H1 (cell line): ENCODE measurements around the gene DDX47. TPM values are rescaled to one million over a fixed set of nuclear protein-coding genes. Genes with fewer than 3 reads are reported as not detected.

Experiments used
- CTCF ChIA-PET: fragments of 300-600 bp; sonication (Branson Sonifier 250); formaldehyde crosslinking; loops from one replicate; lab custom pipeline; 2021; ENCODE audit not compliant: partially characterized antibody; lab: Charles Lee
- POLR2A ChIA-PET: fragments of 300-600 bp; sonication (Branson Sonifier 250); formaldehyde crosslinking; loops from one replicate; lab custom pipeline; 2021; ENCODE audit warnings: inconsistent platforms; ENCODE audit not compliant: partially characterized antibody; lab: Charles Lee
- DNase-seq, 2 experiments: peaks; one replicate each; pipeline versions ENCODE4 v3.0.0 to v3.0.0-alpha.2; 2010 to 2022; ENCODE audit warnings: low spot score in 2 of 2, low read depth in 1 of 2, mixed read lengths in 1 of 2
- FAIRE-seq: peaks from 2 replicates; lab custom pipeline; 2011; peaks lifted over from hg19 to GRCh38; lab: Jason Lieb, UNC
- H2AFZ ChIP-seq: 2 replicates; pipeline ENCODE4 v1.8.1; 2012; ENCODE audit warnings: low read length, inconsistent platforms
- H2AK5ac ChIP-seq: 2 replicates; pipeline ENCODE4 v1.6.1; 2013; ENCODE audit warnings: low read depth, low read length
- H2BK120ac ChIP-seq: replicated peaks from 2 replicates; pipeline ENCODE3; 2013; ENCODE audit warnings: low read depth, low read length, inconsistent platforms
- H2BK12ac ChIP-seq: 2 replicates; pipeline ENCODE4 v1.6.1; 2013; ENCODE audit warnings: low read depth, low read length
- H2BK15ac ChIP-seq: 2 replicates; pipeline ENCODE4 v1.6.1; 2013; ENCODE audit warnings: low read length
- H2BK20ac ChIP-seq: 2 replicates; pipeline ENCODE4 v1.6.1; 2013; ENCODE audit warnings: low read length
- H2BK5ac ChIP-seq: 2 replicates; pipeline ENCODE4 v1.6.1; 2013; ENCODE audit warnings: low read depth, low read length
- H3K14ac ChIP-seq: 2 replicates; pipeline ENCODE4 v1.6.1; 2013; ENCODE audit warnings: inconsistent platforms; ENCODE audit not compliant: insufficient read length
- H3K18ac ChIP-seq: 2 replicates; pipeline ENCODE4 v1.6.1; 2013; ENCODE audit warnings: low read length; ENCODE audit errors: extremely low read depth
- H3K23ac ChIP-seq: 2 replicates; pipeline ENCODE4 v1.6.1; 2013; ENCODE audit warnings: inconsistent platforms; ENCODE audit not compliant: insufficient read length
- H3K23me2 ChIP-seq: 2 replicates; pipeline ENCODE4 v1.6.1; 2013; ENCODE audit warnings: low read depth, low read length
- H3K27ac ChIP-seq: 2 replicates; pipeline ENCODE4 v1.6.1; 2011; ENCODE audit warnings: low read depth, low read length, inconsistent platforms
- H3K27me3 ChIP-seq, 4 experiments: replicated peaks in 1 of 4; 1 replicate in 1 of 4; 2 replicates in 3 of 4; pipeline versions ENCODE4 v1.6.1 to v1.8.1; 2011 to 2013; ENCODE audit warnings: low read length in 3 of 4, mild to moderate bottlenecking in 3 of 4, inconsistent platforms in 2 of 4, mixed read lengths in 2 of 4, moderate library complexity in 1 of 4; ENCODE audit not compliant: control insufficient read depth in 3 of 4, insufficient read depth in 3 of 4; ENCODE audit errors: extremely low read depth in 1 of 4
- H3K36me3 ChIP-seq, 4 experiments: 2 replicates each; pipeline versions ENCODE4 v1.6.1 to v1.8.1; 2011 to 2013; ENCODE audit warnings: mild to moderate bottlenecking in 4 of 4, low read length in 3 of 4, moderate library complexity in 2 of 4, control low read depth in 1 of 4, inconsistent platforms in 1 of 4; ENCODE audit not compliant: insufficient read depth in 4 of 4, control insufficient read depth in 2 of 4
- H3K4ac ChIP-seq: replicated peaks from 2 replicates; pipeline ENCODE3; 2013; ENCODE audit warnings: low read length, low read depth, mixed read lengths, inconsistent platforms; ENCODE audit not compliant: insufficient read length
- H3K4me1 ChIP-seq, 4 experiments: replicated peaks in 1 of 4; 1 replicate in 1 of 4; 2 replicates in 3 of 4; pipeline versions ENCODE4 v1.6.1 to v1.8.1; 2011 to 2013; ENCODE audit warnings: low read length in 3 of 4, inconsistent platforms in 2 of 4, mixed read lengths in 1 of 4; ENCODE audit not compliant: insufficient read depth in 4 of 4, control insufficient read depth in 3 of 4
- H3K4me2 ChIP-seq, 2 experiments: 2 replicates each; pipeline versions ENCODE4 v1.6.1 to v1.8.1; 2011 to 2013; ENCODE audit warnings: low read depth in 2 of 2, low read length in 2 of 2, control low read depth in 1 of 2, inconsistent platforms in 1 of 2, mild to moderate bottlenecking in 1 of 2; ENCODE audit not compliant: insufficient read depth in 1 of 2
- H3K4me3 ChIP-seq, 4 experiments: fragments of 200-600, 300-600 bp in 1 of 4; sonication (generic), shearing (Covaris generic), sonication (Bioruptor Twin) in 1 of 4; 2 replicates each; pipeline versions ENCODE4 v1.5.1 to v1.8.1; 2011 to 2016; ENCODE audit warnings: low read length in 4 of 4, low read depth in 3 of 4, control low read depth in 2 of 4, inconsistent platforms in 2 of 4, mild to moderate bottlenecking in 2 of 4, mixed read lengths in 1 of 4, moderate library complexity in 1 of 4; ENCODE audit not compliant: insufficient read depth in 2 of 4; ENCODE audit errors: extremely low read depth in 1 of 4
- H3K56ac ChIP-seq: replicated peaks from 2 replicates; pipeline ENCODE3; 2013; ENCODE audit warnings: low read depth, mild to moderate bottlenecking, mixed read lengths, low read length, inconsistent platforms; ENCODE audit not compliant: insufficient read length
- H3K79me1 ChIP-seq: 2 replicates; pipeline ENCODE4 v1.6.1; 2013; ENCODE audit warnings: low read depth, low read length, control low read depth
- H3K79me2 ChIP-seq, 2 experiments: 2 replicates each; pipeline versions ENCODE4 v1.6.1 to v1.8.1; 2012 to 2013; ENCODE audit warnings: low read length in 2 of 2, mild to moderate bottlenecking in 2 of 2, inconsistent platforms in 1 of 2; ENCODE audit not compliant: insufficient read depth in 2 of 2, control insufficient read depth in 1 of 2
- H3K9ac ChIP-seq, 4 experiments: replicated peaks in 1 of 4; 1 replicate in 1 of 4; 2 replicates in 3 of 4; pipeline versions ENCODE4 v1.6.1 to v1.8.1; 2011 to 2013; ENCODE audit warnings: low read depth in 3 of 4, low read length in 3 of 4, control low read depth in 2 of 4, mild to moderate bottlenecking in 2 of 4, moderate library complexity in 2 of 4, inconsistent platforms in 1 of 4; ENCODE audit errors: extremely low read depth in 1 of 4
- H3K9me3 ChIP-seq, 2 experiments: 2 replicates each; pipeline versions ENCODE4 v1.6.1 to v1.8.1; 2012 to 2013; ENCODE audit warnings: mild to moderate bottlenecking in 2 of 2, moderate library complexity in 2 of 2, control low read depth in 1 of 2, inconsistent platforms in 1 of 2, low read depth in 1 of 2, low read length in 1 of 2, mixed read lengths in 1 of 2; ENCODE audit not compliant: insufficient read depth in 2 of 2
- H4K20me1 ChIP-seq, 2 experiments: replicated peaks in 1 of 2; 2 replicates each; pipeline versions ENCODE3 to v1.8.1; 2011 to 2013; ENCODE audit warnings: inconsistent platforms in 2 of 2, low read length in 2 of 2, mild to moderate bottlenecking in 1 of 2; ENCODE audit not compliant: insufficient read depth in 2 of 2, control insufficient read depth in 1 of 2
- H4K5ac ChIP-seq: 2 replicates; pipeline ENCODE4 v1.6.1; 2013; ENCODE audit warnings: low read length, low read depth, mixed read lengths, inconsistent platforms; ENCODE audit not compliant: insufficient read length
- H4K8ac ChIP-seq: 2 replicates; pipeline ENCODE4 v1.8.0; 2013; ENCODE audit warnings: mild to moderate bottlenecking, moderate library complexity, low read length, inconsistent platforms; ENCODE audit not compliant: insufficient read depth; ENCODE audit errors: extremely low read depth
- H4K91ac ChIP-seq: replicated peaks from 2 replicates; pipeline ENCODE3; 2013; ENCODE audit warnings: low read length, mixed read lengths, inconsistent platforms; ENCODE audit not compliant: insufficient read length
- CBX8 ChIP-seq: fragments of 300-800, 300-1000 bp; sonication (generic); IDR thresholded peaks from 2 replicates; pipeline ENCODE4 v1.7.1; 2016; ENCODE audit warnings: low read depth, low read length, borderline replicate concordance
- CHD1 ChIP-seq: IDR thresholded peaks from 2 replicates; pipeline ENCODE4 v1.6.1; 2012; ENCODE audit warnings: low read depth, low read length, improper control_type of control experiment
- GTF2F1 ChIP-seq: IDR thresholded peaks from 2 replicates; pipeline ENCODE4 v1.6.1; 2012; ENCODE audit warnings: low read depth, low read length, improper control_type of control experiment, borderline replicate concordance
- HDAC2 ChIP-seq, 2 experiments: fragments of 300-600 bp in 1 of 2; sonication (generic) in 1 of 2; IDR thresholded peaks; 2 replicates each; pipeline ENCODE4 v1.6.1; 2011 to 2012; ENCODE audit warnings: low read depth in 2 of 2, low read length in 2 of 2, mild to moderate bottlenecking in 2 of 2, moderate library complexity in 2 of 2, borderline replicate concordance in 1 of 2, inconsistent platforms in 1 of 2
- MAFK ChIP-seq: IDR thresholded peaks from 2 replicates; pipeline ENCODE4 v1.6.1; 2012; ENCODE audit warnings: low read depth, mild to moderate bottlenecking, improper control_type of control experiment, low read length
- NANOG ChIP-seq: IDR thresholded peaks from 2 replicates; pipeline ENCODE4 v1.6.1; 2011; ENCODE audit warnings: low read length, low read depth, mild to moderate bottlenecking, inconsistent platforms; ENCODE audit not compliant: insufficient read depth, poor library complexity, severe bottlenecking
- NRF1 ChIP-seq: IDR thresholded peaks from 2 replicates; pipeline ENCODE4 v1.6.1; 2011; ENCODE audit warnings: mild to moderate bottlenecking, low read depth, low read length, improper control_type of control experiment
- RXRA ChIP-seq: IDR thresholded peaks from 2 replicates; pipeline ENCODE4 v1.6.1; 2011; ENCODE audit warnings: low read depth, mild to moderate bottlenecking, low read length, moderate library complexity; ENCODE audit not compliant: insufficient read depth
- SIN3A ChIP-seq, 2 experiments: IDR thresholded peaks in 1 of 2; conservative IDR thresholded peaks in 1 of 2; 2 replicates each; pipeline ENCODE4 v1.6.1; 2011 to 2012; ENCODE audit warnings: low read length in 2 of 2, improper control_type of control experiment in 1 of 2, low read depth in 1 of 2, mild to moderate bottlenecking in 1 of 2
- SIX5 ChIP-seq: IDR thresholded peaks from 2 replicates; pipeline ENCODE4 v1.6.1; 2011; ENCODE audit warnings: mild to moderate bottlenecking, low read depth, low read length
- TBP ChIP-seq: IDR thresholded peaks from 2 replicates; pipeline ENCODE4 v1.6.1; 2011; ENCODE audit warnings: low read depth, low read length, improper control_type of control experiment
- YY1 ChIP-seq: IDR thresholded peaks from 2 replicates; pipeline ENCODE4 v1.6.1; 2011; ENCODE audit warnings: low read depth, mild to moderate bottlenecking, low read length
- WGBS, 2 experiments: shearing (Covaris generic) in 1 of 2; methylation state at CpG; one replicate each; pipeline versions ENCODE4 v1.1.6 to v1.1.7; 2013 to 2015; ENCODE audit warnings: low lambda C conversion rate in 2 of 2, mixed read lengths in 2 of 2, inconsistent platforms in 1 of 2, low coverage in 1 of 2, missing lambda C conversion rate in 1 of 2; ENCODE audit not compliant: insufficient replicate concordance in 2 of 2, insufficient coverage in 1 of 2, insufficient read length in 1 of 2; ENCODE audit errors: extremely low coverage in 1 of 2, missing lambda C conversion rate in 1 of 2; 5-methylcytosine and 5-hydroxymethylcytosine counted together
- polyA plus RNA-seq, 7 experiments: library from polyadenylated mRNA; depleted of rRNA in 3 of 7; stranded (reverse) in 5 of 7; unstranded in 2 of 7; fragments of >200 nt in 5 of 7; fragments of 200-250 nt in 2 of 7; gene quantifications; 1 replicate in 5 of 7; 2 replicates in 1 of 7; 4 replicates in 1 of 7; pipeline versions ENCODE4 v1.2.1 to v1.2.3, GENCODE V29; 2011 to 2013; ENCODE audit warnings: missing spikeins in 2 of 7, mixed read lengths in 2 of 7
- total RNA-seq: library from RNA; stranded (reverse); fragmentation: NEBNext Ultra II Directional; extraction: Animal tissue kit (Norgen Biotek cat#: 25700); gene quantifications from 2 replicates; pipeline ENCODE4 v1.2.1, GENCODE V29; 2021

The DDX47 gene
- total and polyA plus RNA-seq, 2 of the 8 experiments (the other 6 are each of a cell fraction or from before 2014, with no cell fraction given): 54.4 to 74.2 TPM

DNA sequence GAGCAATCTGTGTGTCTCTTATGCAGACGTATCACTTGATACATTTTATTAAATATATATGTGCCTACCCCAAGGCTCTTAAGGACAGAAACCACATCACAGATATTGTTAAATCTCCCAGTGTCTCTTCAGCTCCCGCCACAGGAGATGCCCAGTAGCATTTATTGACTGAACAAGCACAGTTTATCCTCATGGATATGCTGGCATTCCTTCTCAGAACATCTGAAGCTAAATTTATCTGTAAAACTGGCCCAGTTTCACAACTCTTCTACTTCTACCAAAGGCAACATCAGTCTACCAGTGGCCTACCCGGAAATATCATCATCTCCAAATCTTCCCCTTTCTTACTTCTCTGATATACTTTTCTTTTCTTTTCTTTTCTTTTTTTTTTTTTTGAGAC lies 17.0 kb upstream of the DDX47 start:
- H3K23me2 ChIP-seq: no peaks in the 10 kb centered on the region
- no peak overlapping the region for H2BK20ac ChIP-seq
- H2BK12ac ChIP-seq: no peak overlapping the region
- no peaks in the 10 kb centered on the region for H3K79me2 ChIP-seq
- no peak overlapping the region for H3K18ac ChIP-seq
- no peak overlapping the region for H2BK15ac ChIP-seq
- no peak for FAIRE-seq
- no peak overlapping the region for H3K14ac ChIP-seq
- no peak overlapping the region for H3K4me2 ChIP-seq
- H3K36me3 ChIP-seq: no peaks in the 10 kb centered on the region
- no peak overlapping the region for H3K23ac ChIP-seq
- H3K9me3 ChIP-seq: no peaks in the 10 kb centered on the region
- H3K9ac ChIP-seq: no peak overlapping the region
- H3K27ac ChIP-seq: no peak overlapping the region
- no peaks in the 10 kb centered on the region for H4K20me1 ChIP-seq
- no peaks in the 10 kb centered on the region for H3K79me1 ChIP-seq
- DNase-seq: no peak
- H4K5ac ChIP-seq: no peak overlapping the region
- H3K27me3 ChIP-seq: no peaks in the 10 kb centered on the region
- H2AK5ac ChIP-seq: no peak overlapping the region
- H3K56ac ChIP-seq: no peak overlapping the region
- ChIA-PET POLR2A (no interaction called here), CTCF (interaction anchor here (0.6 to 2.5 kb wide), 2 partner anchors 12 to 43 kb away, joined by 3 to 8 read pairs; no protein-coding TSS in a partner anchor)
- no peak overlapping the region for H3K4ac ChIP-seq
- TF ChIP-seq YY1 (no peak), SIN3A (conservative IDR thresholded peaks at IDR 0.05 in 1 of 2, IDR thresholded peaks at IDR 0.05 in 1 of 2; ENCODE audit: low read depth in 1 of 2, low read length in 2 of 2) (no peak), NRF1 (no peak), SIX5 (no peak), GTF2F1 (no peak), RXRA (no peak), CHD1 (no peak), NANOG (no peak), TBP (no peak), HDAC2 (IDR thresholded peaks at IDR 0.05; ENCODE audit: borderline replicate concordance in 1 of 2, low read depth in 2 of 2, low read length in 2 of 2) (no peak), MAFK (no peak), CBX8 (no peak)
- 72% methylated on average over 3 of the region's 3 CpGs; no CpG with 5 or more reads in 1 of the 2 experiments for WGBS, 2 experiments
- H3K4me3 ChIP-seq: no peak overlapping the region
- no peak overlapping the region for H4K91ac ChIP-seq
- H4K8ac ChIP-seq: no peak overlapping the region
- H3K4me1 ChIP-seq: no peaks in the 10 kb centered on the region
- H2BK5ac ChIP-seq: no peak overlapping the region
- no peak overlapping the region for H2AFZ ChIP-seq
- H2BK120ac ChIP-seq: no peak overlapping the region
